Liver (tissue), 9 donors: ENCODE results near the gene FAM120AOS. TPM values are rescaled to one million over a fixed set of nuclear protein-coding genes. Genes with fewer than 3 reads are reported as not detected.

ENCODE experiments used
- DNase-seq: peaks from one replicate; pipeline ENCODE4 v3.0.0-alpha.2; 2017; ENCODE audit warnings: low spot score
- H3K27ac ChIP-seq, 2 donors: one replicate each; pipeline ENCODE4 v1.7.0; 2013; ENCODE audit warnings: inconsistent platforms in 2 of 2, low read length in 2 of 2, control low read depth in 1 of 2, low read depth in 1 of 2, mild to moderate bottlenecking in 1 of 2
- H3K27me3 ChIP-seq, 4 donors: one replicate each; pipeline versions ENCODE4 v1.6.1 to v1.7.0; 2013; ENCODE audit warnings: low read length in 3 of 4, inconsistent platforms in 1 of 4, mild to moderate bottlenecking in 1 of 4, moderate library complexity in 1 of 4; ENCODE audit not compliant: control insufficient read depth in 4 of 4, insufficient read depth in 4 of 4
- H3K36me3 ChIP-seq, 4 donors: one replicate each; pipeline versions ENCODE4 v1.6.1 to v1.7.0; 2013; ENCODE audit warnings: low read length in 3 of 4, mild to moderate bottlenecking in 3 of 4, low read depth in 1 of 4, moderate library complexity in 1 of 4; ENCODE audit not compliant: control insufficient read depth in 4 of 4, insufficient read depth in 3 of 4
- H3K4me1 ChIP-seq, 4 donors: one replicate each; pipeline versions ENCODE4 v1.6.1 to v1.7.0; 2013; ENCODE audit warnings: low read length in 3 of 4, mild to moderate bottlenecking in 3 of 4, moderate library complexity in 1 of 4; ENCODE audit not compliant: control insufficient read depth in 4 of 4, insufficient read depth in 4 of 4
- H3K4me3 ChIP-seq, 3 donors: one replicate each; pipeline versions ENCODE4 v1.6.1 to v1.7.0; 2013; ENCODE audit warnings: low read length in 3 of 3, control low read depth in 1 of 3, low read depth in 1 of 3, mild to moderate bottlenecking in 1 of 3
- H3K9ac ChIP-seq, 2 donors: one replicate each; pipeline ENCODE4 v1.7.0; 2013; ENCODE audit warnings: low read length in 2 of 2, mild to moderate bottlenecking in 2 of 2, moderate library complexity in 2 of 2, control low read depth in 1 of 2, low read depth in 1 of 2
- H3K9me3 ChIP-seq, 4 donors: one replicate each; pipeline versions ENCODE4 v1.6.1 to v1.7.0; 2013; ENCODE audit warnings: low read length in 3 of 4; ENCODE audit not compliant: control insufficient read depth in 4 of 4
- ATF3 ChIP-seq: IDR thresholded peaks from 2 replicates; pipeline ENCODE4 v1.6.1; 2016; ENCODE audit warnings: antibody characterized with exemption
- EGR1 ChIP-seq, 2 donors: IDR thresholded peaks; 2 replicates each; pipeline ENCODE4 v1.6.1; 2016 to 2018; ENCODE audit warnings: antibody characterized with exemption in 2 of 2, low read depth in 2 of 2
- FOXA1 ChIP-seq: IDR thresholded peaks from 2 replicates; pipeline ENCODE4 v1.6.1; 2016; ENCODE audit warnings: antibody characterized with exemption
- GABPA ChIP-seq, 2 donors: IDR thresholded peaks in 1 of 2; conservative IDR thresholded peaks in 1 of 2; 2 replicates each; pipeline ENCODE4 v1.6.1; 2016; ENCODE audit warnings: antibody characterized with exemption in 2 of 2, mild to moderate bottlenecking in 1 of 2, moderate library complexity in 1 of 2
- HNF4A ChIP-seq, 2 donors: conservative IDR thresholded peaks; 2 replicates each; pipeline ENCODE4 v1.6.1; 2016; ENCODE audit warnings: antibody characterized with exemption in 2 of 2, mild to moderate bottlenecking in 2 of 2
- HNF4G ChIP-seq: IDR thresholded peaks from 2 replicates; pipeline ENCODE4 v1.6.1; 2016; ENCODE audit warnings: antibody characterized with exemption
- JUND ChIP-seq, 2 donors: IDR thresholded peaks; 2 replicates each; pipeline ENCODE4 v1.6.1; 2016; ENCODE audit warnings: antibody characterized with exemption in 2 of 2
- RAD21 ChIP-seq, 2 donors: IDR thresholded peaks; 2 replicates each; pipeline ENCODE4 v1.6.1; 2016; ENCODE audit warnings: antibody characterized with exemption in 2 of 2, mild to moderate bottlenecking in 2 of 2
- RXRA ChIP-seq, 2 donors: IDR thresholded peaks; 2 replicates each; pipeline ENCODE4 v1.6.1; 2017 to 2018; ENCODE audit warnings: antibody characterized with exemption in 2 of 2, mild to moderate bottlenecking in 1 of 2
- TAF1 ChIP-seq: conservative IDR thresholded peaks from 2 replicates; pipeline ENCODE4 v1.6.1; 2016; ENCODE audit warnings: antibody characterized with exemption, mild to moderate bottlenecking
- YY1 ChIP-seq: IDR thresholded peaks from 2 replicates; pipeline ENCODE4 v1.6.1; 2016; ENCODE audit warnings: antibody characterized with exemption, mild to moderate bottlenecking
- WGBS: extraction: QIAGEN DNeasy Blood & Tissue Kit; methylation state at CpG from one replicate; pipeline ENCODE4 v1.1.7; 2013; 5-methylcytosine and 5-hydroxymethylcytosine counted together
- polyA plus RNA-seq, 2 donors: library from polyadenylated mRNA; stranded (reverse) in 1 of 2; unstranded in 1 of 2; fragments of 200-250 nt in 1 of 2; fragments of >200 nt in 1 of 2; fragmentation: Nextera tagmentation in 1 of 2; extraction: Ambion mirVana in 1 of 2; gene quantifications; one replicate each; pipeline versions ENCODE4 v1.2.1 to v1.2.3, GENCODE V29; 2013 to 2015
- total RNA-seq, 2 donors: library from RNA; depleted of rRNA; stranded (reverse); fragments of >200 nt; gene quantifications; one replicate each; pipeline ENCODE4 v1.2.3, GENCODE V29; 2014
- TF ChIP-seq, protein P1 (sequence below): fragments of 150-350 bp; IDR thresholded peaks from 2 replicates; pipeline ENCODE4 v1.5.1; 2017; ENCODE audit warnings: improper control_type of control experiment, low read depth, low read length; ENCODE audit not compliant: missing input control
- TF ChIP-seq, protein P2 (sequence below): IDR thresholded peaks from 2 replicates; pipeline ENCODE4 v1.6.1; 2016; ENCODE audit warnings: antibody characterized with exemption, mild to moderate bottlenecking
- TF ChIP-seq, protein P3 (sequence below): IDR thresholded peaks from 2 replicates; pipeline ENCODE4 v1.6.1; 2016; ENCODE audit warnings: antibody characterized with exemption
- TF ChIP-seq, protein P4 (sequence below): IDR thresholded peaks from 2 replicates; pipeline ENCODE4 v1.6.1; 2016; ENCODE audit warnings: antibody characterized with exemption
- donor health status: healthy.
- donor health status: healthy.
- donor health status: healthy.
- donor health status: healthy.
- donor health status: healthy.

FAM120AOS gene
- total and polyA plus RNA-seq, 4 donors = 16.4 to 25.0 (median 17.3) TPM

DNA sequence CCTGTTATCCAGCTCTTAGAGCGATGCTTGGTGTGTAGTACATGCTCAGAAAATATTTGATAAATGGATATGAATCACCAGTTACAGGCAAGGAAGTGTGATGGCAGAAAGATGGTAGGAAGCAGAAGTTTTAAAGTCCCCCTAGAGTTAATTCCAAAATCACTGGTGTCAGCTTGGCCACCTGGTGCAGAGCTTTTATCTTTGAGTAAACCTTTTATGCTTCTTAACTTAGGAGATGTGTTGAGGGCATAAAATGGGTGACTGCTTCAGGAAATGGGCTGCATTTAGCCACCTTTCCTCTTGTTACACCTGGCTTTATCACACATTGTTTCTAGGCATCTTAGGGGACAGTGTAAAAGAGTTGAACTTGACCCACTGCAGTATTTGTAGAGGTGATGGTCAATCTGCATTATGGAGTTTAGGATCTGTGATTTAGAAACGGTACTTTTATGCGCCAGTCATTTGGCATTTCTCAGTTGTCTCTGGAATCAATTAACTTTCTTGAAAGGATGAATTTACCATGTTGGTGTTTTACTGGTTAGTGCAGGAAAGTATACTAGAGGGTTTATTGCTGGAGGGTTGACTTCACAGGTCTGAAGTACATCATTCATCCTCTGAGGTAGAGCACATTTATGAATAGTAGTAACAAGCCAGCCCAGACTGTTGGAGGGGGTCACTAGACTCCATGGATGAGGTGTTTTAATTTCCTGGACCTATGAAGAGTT lies 7.5 kb upstream of the FAM120AOS start:
- Histone ChIP-seq H3K4me1 (peaks cover 13 to 42% (median 18%) of the 10 kb centered on the region in 4 donors), H3K27ac (no peak overlapping the region)
- 93% methylated on average over 3 of the region's 3 CpGs for WGBS

More for the DNA sequence above, 7.5 kb upstream of the FAM120AOS start:
- Histone ChIP-seq H3K36me3 (no peaks in the 10 kb centered on the region), H3K9me3 (no peaks in the 10 kb centered on the region), H3K27me3 (no peaks in the 10 kb centered on the region), H3K4me3 (no peak overlapping the region), H3K9ac (no peak overlapping the region)
- TF ChIP-seq, protein P1, sequence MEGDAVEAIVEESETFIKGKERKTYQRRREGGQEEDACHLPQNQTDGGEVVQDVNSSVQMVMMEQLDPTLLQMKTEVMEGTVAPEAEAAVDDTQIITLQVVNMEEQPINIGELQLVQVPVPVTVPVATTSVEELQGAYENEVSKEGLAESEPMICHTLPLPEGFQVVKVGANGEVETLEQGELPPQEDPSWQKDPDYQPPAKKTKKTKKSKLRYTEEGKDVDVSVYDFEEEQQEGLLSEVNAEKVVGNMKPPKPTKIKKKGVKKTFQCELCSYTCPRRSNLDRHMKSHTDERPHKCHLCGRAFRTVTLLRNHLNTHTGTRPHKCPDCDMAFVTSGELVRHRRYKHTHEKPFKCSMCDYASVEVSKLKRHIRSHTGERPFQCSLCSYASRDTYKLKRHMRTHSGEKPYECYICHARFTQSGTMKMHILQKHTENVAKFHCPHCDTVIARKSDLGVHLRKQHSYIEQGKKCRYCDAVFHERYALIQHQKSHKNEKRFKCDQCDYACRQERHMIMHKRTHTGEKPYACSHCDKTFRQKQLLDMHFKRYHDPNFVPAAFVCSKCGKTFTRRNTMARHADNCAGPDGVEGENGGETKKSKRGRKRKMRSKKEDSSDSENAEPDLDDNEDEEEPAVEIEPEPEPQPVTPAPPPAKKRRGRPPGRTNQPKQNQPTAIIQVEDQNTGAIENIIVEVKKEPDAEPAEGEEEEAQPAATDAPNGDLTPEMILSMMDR = no peak
- TF ChIP-seq, protein P2, sequence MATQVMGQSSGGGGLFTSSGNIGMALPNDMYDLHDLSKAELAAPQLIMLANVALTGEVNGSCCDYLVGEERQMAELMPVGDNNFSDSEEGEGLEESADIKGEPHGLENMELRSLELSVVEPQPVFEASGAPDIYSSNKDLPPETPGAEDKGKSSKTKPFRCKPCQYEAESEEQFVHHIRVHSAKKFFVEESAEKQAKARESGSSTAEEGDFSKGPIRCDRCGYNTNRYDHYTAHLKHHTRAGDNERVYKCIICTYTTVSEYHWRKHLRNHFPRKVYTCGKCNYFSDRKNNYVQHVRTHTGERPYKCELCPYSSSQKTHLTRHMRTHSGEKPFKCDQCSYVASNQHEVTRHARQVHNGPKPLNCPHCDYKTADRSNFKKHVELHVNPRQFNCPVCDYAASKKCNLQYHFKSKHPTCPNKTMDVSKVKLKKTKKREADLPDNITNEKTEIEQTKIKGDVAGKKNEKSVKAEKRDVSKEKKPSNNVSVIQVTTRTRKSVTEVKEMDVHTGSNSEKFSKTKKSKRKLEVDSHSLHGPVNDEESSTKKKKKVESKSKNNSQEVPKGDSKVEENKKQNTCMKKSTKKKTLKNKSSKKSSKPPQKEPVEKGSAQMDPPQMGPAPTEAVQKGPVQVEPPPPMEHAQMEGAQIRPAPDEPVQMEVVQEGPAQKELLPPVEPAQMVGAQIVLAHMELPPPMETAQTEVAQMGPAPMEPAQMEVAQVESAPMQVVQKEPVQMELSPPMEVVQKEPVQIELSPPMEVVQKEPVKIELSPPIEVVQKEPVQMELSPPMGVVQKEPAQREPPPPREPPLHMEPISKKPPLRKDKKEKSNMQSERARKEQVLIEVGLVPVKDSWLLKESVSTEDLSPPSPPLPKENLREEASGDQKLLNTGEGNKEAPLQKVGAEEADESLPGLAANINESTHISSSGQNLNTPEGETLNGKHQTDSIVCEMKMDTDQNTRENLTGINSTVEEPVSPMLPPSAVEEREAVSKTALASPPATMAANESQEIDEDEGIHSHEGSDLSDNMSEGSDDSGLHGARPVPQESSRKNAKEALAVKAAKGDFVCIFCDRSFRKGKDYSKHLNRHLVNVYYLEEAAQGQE = no peak
- TF ChIP-seq, protein P3, sequence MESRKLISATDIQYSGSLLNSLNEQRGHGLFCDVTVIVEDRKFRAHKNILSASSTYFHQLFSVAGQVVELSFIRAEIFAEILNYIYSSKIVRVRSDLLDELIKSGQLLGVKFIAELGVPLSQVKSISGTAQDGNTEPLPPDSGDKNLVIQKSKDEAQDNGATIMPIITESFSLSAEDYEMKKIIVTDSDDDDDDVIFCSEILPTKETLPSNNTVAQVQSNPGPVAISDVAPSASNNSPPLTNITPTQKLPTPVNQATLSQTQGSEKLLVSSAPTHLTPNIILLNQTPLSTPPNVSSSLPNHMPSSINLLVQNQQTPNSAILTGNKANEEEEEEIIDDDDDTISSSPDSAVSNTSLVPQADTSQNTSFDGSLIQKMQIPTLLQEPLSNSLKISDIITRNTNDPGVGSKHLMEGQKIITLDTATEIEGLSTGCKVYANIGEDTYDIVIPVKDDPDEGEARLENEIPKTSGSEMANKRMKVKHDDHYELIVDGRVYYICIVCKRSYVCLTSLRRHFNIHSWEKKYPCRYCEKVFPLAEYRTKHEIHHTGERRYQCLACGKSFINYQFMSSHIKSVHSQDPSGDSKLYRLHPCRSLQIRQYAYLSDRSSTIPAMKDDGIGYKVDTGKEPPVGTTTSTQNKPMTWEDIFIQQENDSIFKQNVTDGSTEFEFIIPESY = no peak
- TF ChIP-seq HNF4G = no peak
- TF ChIP-seq, protein P4, sequence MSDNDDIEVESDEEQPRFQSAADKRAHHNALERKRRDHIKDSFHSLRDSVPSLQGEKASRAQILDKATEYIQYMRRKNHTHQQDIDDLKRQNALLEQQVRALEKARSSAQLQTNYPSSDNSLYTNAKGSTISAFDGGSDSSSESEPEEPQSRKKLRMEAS = no peak
- no peak for TF ChIP-seq GABPA (IDR thresholded peaks at IDR 0.05 in 1 of 2, conservative IDR thresholded peaks at IDR 0.05 in 1 of 2)
- no peak for TF ChIP-seq JUND (IDR thresholded peaks at IDR 0.05)
- no peak for TF ChIP-seq EGR1 (IDR thresholded peaks at IDR 0.05; ENCODE audit: low read depth in 2 of 2)
- no peak for TF ChIP-seq RAD21 (IDR thresholded peaks at IDR 0.05)
- TF ChIP-seq ATF3 = no peak
- TF ChIP-seq HNF4A (conservative IDR thresholded peaks at IDR 0.05) = no peak
- TF ChIP-seq FOXA1 = no peak
- TF ChIP-seq TAF1 = no peak
- TF ChIP-seq RXRA (IDR thresholded peaks at IDR 0.05) = no peak
- TF ChIP-seq YY1 = no peak
- DNase-seq = no peak
